Heart left ventricle (tissue), 16 donors: ENCODE results near the gene SLTM. TPM values are rescaled to one million over a fixed set of nuclear protein-coding genes. Genes with fewer than 3 reads are reported as not detected.

Experiments
- ATAC-seq, 4 donors: fragments of 200-7000 bp; cut with Tn5 transposase; one replicate each; pipeline ENCODE4 v1.9.1; 2020 to 2022; ENCODE audit warnings: moderate library complexity in 4 of 4, mild to moderate bottlenecking in 3 of 4, moderate number of reproducible peaks in 1 of 4
- DNase-seq, 5 donors: peaks; one replicate each; pipeline ENCODE4 v3.0.0-alpha.2; 2020
- H3K27ac ChIP-seq, 12 donors: fragments of 200-600 bp; sonication (generic) in 4 of 12; one replicate each; pipeline versions ENCODE4 v1.5.0 to v1.8.0; 2016 to 2022; ENCODE audit warnings: mild to moderate bottlenecking in 2 of 12
- H3K27me3 ChIP-seq, 9 donors: fragments of 200-600 bp; sonication (generic) in 2 of 9; one replicate each; pipeline versions ENCODE4 v1.5.1 to v1.8.0; 2016 to 2022; ENCODE audit warnings: mild to moderate bottlenecking in 3 of 9
- H3K36me3 ChIP-seq, 9 donors: fragments of 200-600 bp; sonication (generic) in 2 of 9; one replicate each; pipeline versions ENCODE4 v1.5.0 to v1.8.0; 2018 to 2022; ENCODE audit warnings: mild to moderate bottlenecking in 2 of 9
- H3K4me1 ChIP-seq, 12 donors: fragments of 200-600 bp; sonication (generic) in 4 of 12; one replicate each; pipeline versions ENCODE4 v1.5.0 to v1.8.0; 2016 to 2022; ENCODE audit warnings: mild to moderate bottlenecking in 3 of 12
- H3K4me3 ChIP-seq, 12 donors: fragments of 200-600 bp; sonication (generic) in 4 of 12; one replicate each; pipeline versions ENCODE4 v1.5.0 to v1.8.0; 2017 to 2022; ENCODE audit warnings: mild to moderate bottlenecking in 9 of 12, moderate library complexity in 4 of 12
- H3K9me3 ChIP-seq, 12 donors: fragments of 200-600 bp; sonication (generic) in 4 of 12; one replicate each; pipeline versions ENCODE4 v1.5.0 to v1.8.0; 2016 to 2022; ENCODE audit warnings: mild to moderate bottlenecking in 1 of 12
- CTCF ChIP-seq, 12 donors: fragments of 200-600 bp; sonication (generic) in 4 of 12; IDR thresholded peaks; one replicate each; pipeline versions ENCODE4 v1.5.0 to v1.8.0; 2018 to 2022; ENCODE audit warnings: antibody characterized with exemption in 12 of 12, mild to moderate bottlenecking in 5 of 12
- POLR2A ChIP-seq, 2 donors: fragments of 450-650 bp; IDR thresholded peaks; one replicate each; pipeline ENCODE4 v1.6.1; 2017; ENCODE audit warnings: antibody characterized with exemption in 2 of 2, mild to moderate bottlenecking in 2 of 2, moderate library complexity in 2 of 2
- WGBS, 4 donors: extraction: QIAGEN DNeasy Blood & Tissue Kit in 2 of 4; methylation state at CpG; one replicate each; pipeline versions ENCODE4 v1.1.5 to v1.1.7; 2013 to 2018; 5-methylcytosine and 5-hydroxymethylcytosine counted together
- intact Hi-C, 10 donors: fragments of 100-400 bp; cut with DNase I; formaldehyde crosslinking; loops; one replicate each; pipeline versions ENCODE4 v1.11.1 to v1.14.2; 2022
- polyA plus RNA-seq, 2 donors: library from polyadenylated mRNA; stranded (reverse); fragments of 200-250 nt; gene quantifications; one replicate each; pipeline ENCODE4 v1.2.3, GENCODE V29; 2013
- total RNA-seq, 9 donors: library from RNA; depleted of rRNA in 2 of 9; stranded (reverse); fragments of >200 nt in 2 of 9; fragmentation: NEBNext Ultra II Directional in 3 of 9; extraction: Animal tissue kit (Norgen Biotek cat#: 25700) in 3 of 9; gene quantifications; one replicate each; pipeline versions ENCODE4 v1.1.0 to v1.2.4, GENCODE V29; 2016 to 2023
- donor health status: ischemic (EF 13 %, LVEDD 7.1; RV severe dilation, severe dysfunction).
- donor health status: healthy with polysubstance abuse.
- donor health status: DM: no; HTN: yes; CAD: no.
- donor health status: DM: no; HTN: no; CAD: no.
- donor health status: ischemic (EF 25% LVEDD 6.9; RV normal size, moderate dysfunction).
- donor health status: ischemic (EF 25% LVEDD 5.7; RV mildly dilated, moderate dysfunction).
- donor health status: healthy.
- donor health status: DM: yes; HTN: yes; CAD: no.
- donor health status: ischemic (EF 35%, LVEDD 5.7; RV mildly dilated, moderate dysfunction).
- donor health status: nonischemic (EF 11% LVEDD 7.7; RV severe dilation, severe dysfunction).
- donor health status: DM: yes; HTN: yes; CAD: no.
- donor health status: PGD.
- donor health status: ischemic (EF 29% LVEDD 5.4; RV normal size, mild dysfunction).
- donor health status: nonischemic (EF 23%, LVEDD 6.1; RV moderate dilation, normal function).

The SLTM gene
- total and polyA plus RNA-seq, 11 donors = 41.9 to 68.2 (median 48.1) TPM

- WGBS, 4 donors = 5 to 7% (median 7%) methylated on average over 5 of the region's 5 CpGs
These were observed 47.0 kb upstream of the SLTM start for GRCh38 chr15:58980351-58980939.

GRCh38 chr15:58977887-58978286 lies 44.4 kb upstream of the SLTM start:
- TF ChIP-seq CTCF (IDR thresholded peaks at IDR 0.05) (no peak), POLR2A (IDR thresholded peaks at IDR 0.05) (no peak)
- intact Hi-C loops = loop anchor here in 2 of 10 donors (5.0 to 10.0 kb wide), 2 partner anchors 167 to 529 kb away; no protein-coding TSS in a partner anchor
- H3K4me3 ChIP-seq = no peak overlapping the region

More at GRCh38 chr15:58980351-58980939, 47.0 kb upstream of the SLTM start:
- H3K27ac ChIP-seq = peak overlapping the region in 1 of 12 donors; percentile 35
- no peak for DNase-seq
- H3K27me3 ChIP-seq = no peaks in the 10 kb centered on the region
- no peaks in the 10 kb centered on the region for H3K36me3 ChIP-seq
- H3K4me1 ChIP-seq = peaks cover 0 to 52% (median 0%) of the 10 kb centered on the region in 12 donors
- no peak overlapping the region for H3K4me3 ChIP-seq
- no peaks in the 10 kb centered on the region for H3K9me3 ChIP-seq
- intact Hi-C loops = loop anchor here (1.0 to 10.0 kb wide), 9 partner anchors 64 to 549 kb away; partner anchors contain the start of genes CCNB2 (in 2 of the 10) and MYO1E (in 1 of the 10)
- no peak for ATAC-seq
- TF ChIP-seq CTCF (IDR thresholded peaks at IDR 0.05) = peak; percentile 32 to 68 (median 55)
- TF ChIP-seq POLR2A (IDR thresholded peaks at IDR 0.05) = no peak

GRCh38 chr15:58967479-58967878 lies 34.0 kb upstream of the SLTM start:
- Histone ChIP-seq H3K9me3 (no peaks in the 10 kb centered on the region), H3K4me1 (no peaks in the 10 kb centered on the region), H3K4me3 (no peak overlapping the region), H3K36me3 (no peaks in the 10 kb centered on the region), H3K27me3 (peaks cover 0 to 7% (median 0%) of the 10 kb centered on the region in 9 donors), H3K27ac (no peak overlapping the region)
- ATAC-seq = no peak
- DNase-seq = no peak
- WGBS, 4 donors = 87 to 93% (median 88%) methylated on average over 2 of the region's 2 CpGs
- TF ChIP-seq CTCF (IDR thresholded peaks at IDR 0.05) (no peak), POLR2A (IDR thresholded peaks at IDR 0.05) (no peak)
- intact Hi-C loops = no loop called here

More at GRCh38 chr15:58977887-58978286, 44.4 kb upstream of the SLTM start:
- Histone ChIP-seq H3K4me1 (peaks cover 0 to 53% (median 0%) of the 10 kb centered on the region in 12 donors), H3K27ac (no peak overlapping the region), H3K27me3 (no peaks in the 10 kb centered on the region), H3K36me3 (no peaks in the 10 kb centered on the region), H3K9me3 (no peaks in the 10 kb centered on the region)
- ATAC-seq (no peak), DNase-seq (no peak)

GRCh38 chr15:58966698-58967097 lies 33.2 kb upstream of the SLTM start:
- no peak for TF ChIP-seq POLR2A (IDR thresholded peaks at IDR 0.05)
- TF ChIP-seq CTCF (IDR thresholded peaks at IDR 0.05) = no peak
- intact Hi-C loops = no loop called here
- Histone ChIP-seq H3K4me1 (no peaks in the 10 kb centered on the region), H3K4me3 (no peak overlapping the region), H3K27me3 (peaks cover 0 to 3% (median 0%) of the 10 kb centered on the region in 9 donors), H3K27ac (no peak overlapping the region), H3K36me3 (no peaks in the 10 kb centered on the region), H3K9me3 (no peaks in the 10 kb centered on the region)
- ATAC-seq = no peak
- WGBS, 4 donors = 80 to 87% (median 86%) methylated on average over 3 of the region's 3 CpGs
- no peak for DNase-seq
